PC-3 (cell line): Measurements from ENCODE around the gene GIMD1.

Source experiments
- EZH2 ChIP-seq: fragments of 300-600 bp; sonication (generic); IDR thresholded peaks from one replicate; pipeline ENCODE4 v1.6.1; 2017; ENCODE audit warnings: antibody characterized with exemption, mild to moderate bottlenecking, low read length; ENCODE audit not compliant: unreplicated experiment
- TF ChIP-seq, protein P1 (sequence below): fragments of 300-600 bp; sonication (generic); conservative IDR thresholded peaks from 2 replicates; pipeline ENCODE4 v1.5.1; 2017; ENCODE audit warnings: antibody characterized with exemption, low read depth, mild to moderate bottlenecking, low read length

DNA sequence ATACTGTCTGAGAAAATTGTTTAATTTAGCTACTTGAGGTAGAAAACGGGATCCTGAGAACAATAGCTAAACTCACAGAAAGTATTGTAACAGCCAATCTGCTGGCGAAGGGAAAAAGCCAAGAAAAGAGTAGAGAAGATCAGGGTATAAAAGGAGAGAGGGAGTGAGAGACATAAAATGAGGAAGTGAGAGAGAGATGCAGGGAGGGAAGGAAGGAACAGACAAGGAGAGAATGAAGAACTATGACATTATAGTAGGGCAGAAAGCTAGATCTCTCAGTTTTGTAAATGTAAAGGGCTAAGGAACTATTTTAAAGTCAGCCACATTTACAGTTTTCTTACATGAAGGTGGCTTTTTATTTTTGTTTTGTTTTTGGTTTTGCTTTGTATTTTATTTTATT lies 1.6 kb upstream of the GIMD1 start:
- TF ChIP-seq, protein P1, sequence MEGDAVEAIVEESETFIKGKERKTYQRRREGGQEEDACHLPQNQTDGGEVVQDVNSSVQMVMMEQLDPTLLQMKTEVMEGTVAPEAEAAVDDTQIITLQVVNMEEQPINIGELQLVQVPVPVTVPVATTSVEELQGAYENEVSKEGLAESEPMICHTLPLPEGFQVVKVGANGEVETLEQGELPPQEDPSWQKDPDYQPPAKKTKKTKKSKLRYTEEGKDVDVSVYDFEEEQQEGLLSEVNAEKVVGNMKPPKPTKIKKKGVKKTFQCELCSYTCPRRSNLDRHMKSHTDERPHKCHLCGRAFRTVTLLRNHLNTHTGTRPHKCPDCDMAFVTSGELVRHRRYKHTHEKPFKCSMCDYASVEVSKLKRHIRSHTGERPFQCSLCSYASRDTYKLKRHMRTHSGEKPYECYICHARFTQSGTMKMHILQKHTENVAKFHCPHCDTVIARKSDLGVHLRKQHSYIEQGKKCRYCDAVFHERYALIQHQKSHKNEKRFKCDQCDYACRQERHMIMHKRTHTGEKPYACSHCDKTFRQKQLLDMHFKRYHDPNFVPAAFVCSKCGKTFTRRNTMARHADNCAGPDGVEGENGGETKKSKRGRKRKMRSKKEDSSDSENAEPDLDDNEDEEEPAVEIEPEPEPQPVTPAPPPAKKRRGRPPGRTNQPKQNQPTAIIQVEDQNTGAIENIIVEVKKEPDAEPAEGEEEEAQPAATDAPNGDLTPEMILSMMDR, result no peak
- no peak for TF ChIP-seq EZH2
